HCT116 (cell line): Measurements from ENCODE around the gene RTN1.

Experiments
- CTCF ChIP-seq, 3 experiments: fragments of 200-600 bp in 1 of 3; sonication (generic) in 1 of 3; IDR thresholded peaks in 2 of 3; conservative IDR thresholded peaks in 1 of 3; 2 replicates each; pipeline ENCODE4 v1.5.1; 2012 to 2017; ENCODE audit warnings: low read depth in 2 of 3, low read length in 2 of 3, antibody characterized with exemption in 1 of 3, borderline replicate concordance in 1 of 3, control low read depth in 1 of 3, mild to moderate bottlenecking in 1 of 3, mixed read lengths in 1 of 3, mixed run types in 1 of 3, moderate library complexity in 1 of 3; ENCODE audit not compliant: insufficient read depth in 1 of 3
- EZH2 ChIP-seq: fragments of 200-600 bp; sonication (generic); IDR thresholded peaks from 2 replicates; pipeline ENCODE4 v1.6.1; 2017; ENCODE audit warnings: antibody characterized with exemption, mixed run types
- EZH2phosphoT487 ChIP-seq: fragments of 200-600 bp; IDR thresholded peaks from 2 replicates; pipeline ENCODE4 v1.6.1; 2018; ENCODE audit warnings: antibody characterized with exemption, borderline replicate concordance
- FOSL1 ChIP-seq: IDR thresholded peaks from 2 replicates; pipeline ENCODE4 v1.6.1; 2012; ENCODE audit warnings: low read depth
- POLR2A ChIP-seq: IDR thresholded peaks from 2 replicates; pipeline ENCODE4 v1.7.0; 2011; ENCODE audit warnings: borderline replicate concordance; ENCODE audit not compliant: insufficient read depth, insufficient read length; ENCODE audit errors: extremely low read depth
- POLR2AphosphoS5 ChIP-seq: IDR thresholded peaks from 2 replicates; pipeline ENCODE4 v1.6.1; 2011; ENCODE audit warnings: mild to moderate bottlenecking, low read depth, low read length, moderate library complexity
- RAD21 ChIP-seq: IDR thresholded peaks from 2 replicates; pipeline ENCODE4 v1.6.1; 2012; ENCODE audit warnings: low read depth, mild to moderate bottlenecking
- REST ChIP-seq: IDR thresholded peaks from 2 replicates; pipeline ENCODE4 v1.6.1; 2012; ENCODE audit warnings: low read depth
- SIN3A ChIP-seq: IDR thresholded peaks from 2 replicates; pipeline ENCODE4 v1.6.1; 2012; ENCODE audit warnings: low read depth
- YY1 ChIP-seq: IDR thresholded peaks from 2 replicates; pipeline ENCODE4 v1.6.1; 2011; ENCODE audit warnings: low read length, low read depth, moderate library complexity, mild to moderate bottlenecking; ENCODE audit not compliant: insufficient replicate concordance; ENCODE audit errors: extremely low read depth
- ZFX ChIP-seq: fragments of 450-650 bp; IDR thresholded peaks from 2 replicates; pipeline ENCODE4 v1.6.1; 2017
- ZNF274 ChIP-seq: fragments of 200-500 bp; sonication (Bioruptor generic); IDR thresholded peaks from 2 replicates; pipeline ENCODE4 v1.6.1; 2014; ENCODE audit warnings: mild to moderate bottlenecking, low read depth, low read length, inconsistent platforms
- TF ChIP-seq, protein P1 (sequence below): IDR thresholded peaks from 2 replicates; pipeline ENCODE4 v1.6.1; 2011; ENCODE audit warnings: mild to moderate bottlenecking, low read length, moderate library complexity; ENCODE audit not compliant: insufficient replicate concordance; ENCODE audit errors: extremely low read depth

DNA sequence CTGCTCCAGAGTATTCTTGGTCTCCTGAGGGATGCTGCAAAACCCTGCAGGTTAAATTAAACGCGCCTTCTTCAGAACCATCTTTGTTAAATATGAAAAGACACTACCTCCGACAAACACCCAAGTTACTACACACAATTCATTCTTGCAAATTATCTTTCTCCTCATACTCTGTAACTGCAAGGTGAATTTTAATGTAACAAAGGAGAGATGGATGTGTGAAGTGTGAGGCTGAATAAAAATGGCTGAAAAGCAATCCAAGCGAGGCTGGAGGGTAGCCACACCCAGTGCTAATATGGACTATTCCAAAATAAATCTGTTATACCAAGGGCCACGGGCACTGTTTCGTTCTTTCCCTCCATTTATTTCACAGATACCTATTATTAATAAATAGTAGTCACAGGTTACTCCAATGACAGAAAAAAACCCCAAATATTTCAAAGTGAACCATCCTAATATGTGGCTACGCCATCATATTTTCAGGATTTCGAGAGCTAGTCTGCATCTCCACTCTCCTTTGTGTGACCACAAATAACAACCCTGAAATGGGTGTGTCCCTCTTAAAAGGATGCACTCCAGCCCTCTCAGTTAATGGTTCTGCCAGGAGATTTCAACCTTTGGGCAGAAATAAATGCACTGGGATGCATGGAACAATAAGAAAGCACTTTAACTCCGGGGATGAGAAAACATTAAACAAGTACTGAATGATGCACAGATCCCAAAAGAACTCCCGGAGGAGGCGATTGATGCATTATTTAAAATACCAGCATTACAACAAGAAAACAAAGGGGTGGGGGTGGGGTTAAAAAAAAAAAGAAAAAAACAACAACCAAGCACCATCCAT is 240.9 kb downstream of the RTN1 start:
- TF ChIP-seq CTCF (IDR thresholded peaks at IDR 0.05 in 2 of 3, conservative IDR thresholded peaks at IDR 0.05 in 1 of 3; ENCODE audit: borderline replicate concordance in 1 of 3, insufficient read depth in 1 of 3, low read depth in 2 of 3, low read length in 2 of 3), result no peak
- TF ChIP-seq EZH2, result no peak
- no peak for TF ChIP-seq POLR2A
- no peak for TF ChIP-seq YY1
- no peak for TF ChIP-seq POLR2AphosphoS5
- TF ChIP-seq ZFX, result no peak
- TF ChIP-seq ZNF274, result no peak
- TF ChIP-seq, protein P1, sequence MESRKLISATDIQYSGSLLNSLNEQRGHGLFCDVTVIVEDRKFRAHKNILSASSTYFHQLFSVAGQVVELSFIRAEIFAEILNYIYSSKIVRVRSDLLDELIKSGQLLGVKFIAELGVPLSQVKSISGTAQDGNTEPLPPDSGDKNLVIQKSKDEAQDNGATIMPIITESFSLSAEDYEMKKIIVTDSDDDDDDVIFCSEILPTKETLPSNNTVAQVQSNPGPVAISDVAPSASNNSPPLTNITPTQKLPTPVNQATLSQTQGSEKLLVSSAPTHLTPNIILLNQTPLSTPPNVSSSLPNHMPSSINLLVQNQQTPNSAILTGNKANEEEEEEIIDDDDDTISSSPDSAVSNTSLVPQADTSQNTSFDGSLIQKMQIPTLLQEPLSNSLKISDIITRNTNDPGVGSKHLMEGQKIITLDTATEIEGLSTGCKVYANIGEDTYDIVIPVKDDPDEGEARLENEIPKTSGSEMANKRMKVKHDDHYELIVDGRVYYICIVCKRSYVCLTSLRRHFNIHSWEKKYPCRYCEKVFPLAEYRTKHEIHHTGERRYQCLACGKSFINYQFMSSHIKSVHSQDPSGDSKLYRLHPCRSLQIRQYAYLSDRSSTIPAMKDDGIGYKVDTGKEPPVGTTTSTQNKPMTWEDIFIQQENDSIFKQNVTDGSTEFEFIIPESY, result no peak
- no peak for TF ChIP-seq EZH2phosphoT487
- no peak for TF ChIP-seq REST
- TF ChIP-seq FOSL1, result no peak
- TF ChIP-seq RAD21, result no peak
- no peak for TF ChIP-seq SIN3A
